Measurements from ENCODE around the gene LIN37.

DNA sequence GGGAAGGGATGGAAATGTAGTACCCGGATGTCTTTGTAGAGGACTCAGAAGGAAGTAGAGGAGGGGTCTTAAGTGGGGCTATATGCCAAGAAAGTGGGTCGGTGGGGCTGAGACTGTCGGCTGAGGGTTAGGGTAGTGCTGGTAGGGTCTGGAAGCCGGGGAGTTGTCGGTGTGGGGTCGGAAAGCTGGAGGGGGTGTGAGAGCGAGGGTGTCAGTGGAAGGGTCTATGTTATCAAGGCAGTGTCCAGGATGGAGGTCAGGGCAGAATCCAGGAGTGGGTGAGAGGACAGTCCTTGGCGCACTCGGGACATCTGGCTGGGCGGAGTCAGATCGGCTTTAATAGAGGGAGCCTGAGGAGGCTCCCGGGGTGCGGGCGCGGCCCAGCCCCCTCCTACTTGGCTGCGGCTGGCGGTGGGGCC lies 6.8 kb downstream of the LIN37 start:
- TF ChIP-seq, protein P1, sequence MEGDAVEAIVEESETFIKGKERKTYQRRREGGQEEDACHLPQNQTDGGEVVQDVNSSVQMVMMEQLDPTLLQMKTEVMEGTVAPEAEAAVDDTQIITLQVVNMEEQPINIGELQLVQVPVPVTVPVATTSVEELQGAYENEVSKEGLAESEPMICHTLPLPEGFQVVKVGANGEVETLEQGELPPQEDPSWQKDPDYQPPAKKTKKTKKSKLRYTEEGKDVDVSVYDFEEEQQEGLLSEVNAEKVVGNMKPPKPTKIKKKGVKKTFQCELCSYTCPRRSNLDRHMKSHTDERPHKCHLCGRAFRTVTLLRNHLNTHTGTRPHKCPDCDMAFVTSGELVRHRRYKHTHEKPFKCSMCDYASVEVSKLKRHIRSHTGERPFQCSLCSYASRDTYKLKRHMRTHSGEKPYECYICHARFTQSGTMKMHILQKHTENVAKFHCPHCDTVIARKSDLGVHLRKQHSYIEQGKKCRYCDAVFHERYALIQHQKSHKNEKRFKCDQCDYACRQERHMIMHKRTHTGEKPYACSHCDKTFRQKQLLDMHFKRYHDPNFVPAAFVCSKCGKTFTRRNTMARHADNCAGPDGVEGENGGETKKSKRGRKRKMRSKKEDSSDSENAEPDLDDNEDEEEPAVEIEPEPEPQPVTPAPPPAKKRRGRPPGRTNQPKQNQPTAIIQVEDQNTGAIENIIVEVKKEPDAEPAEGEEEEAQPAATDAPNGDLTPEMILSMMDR (optimal IDR thresholded peaks at IDR 0.05 in 1 of 3, IDR thresholded peaks at IDR 0.05 in 1 of 3, conservative IDR thresholded peaks at IDR 0.05 in 1 of 3; ENCODE audit: extremely low read depth in 1 of 3, insufficient read depth in 2 of 3, low read length in 3 of 3): no peak
- TF ChIP-seq EZH2 (IDR thresholded peaks at IDR 0.05; ENCODE audit: low read length): no peak
